Choroid plexus epithelial cell (primary cell): ENCODE data around the gene PTPRK.
A peak's percentile ranks its signal among the peaks of the same experiment; 100 is the strongest.

Experiments
- DNase-seq: peaks from one replicate; pipeline ENCODE4 v3.0.0-alpha.2; 2010; ENCODE audit warnings: low read depth
- H3K4me3 ChIP-seq: 2 replicates; pipeline ENCODE4 v1.5.1; 2011; ENCODE audit warnings: low read depth, mild to moderate bottlenecking, control low read depth, low read length, moderate library complexity
- CTCF ChIP-seq: conservative IDR thresholded peaks from 2 replicates; pipeline ENCODE4 v1.5.1; 2011; ENCODE audit warnings: low read depth, mild to moderate bottlenecking, control low read depth, inconsistent platforms, low read length, moderate library complexity

The PTPRK gene

GRCh38 chr6:128400875-128401274 lies 119.5 kb downstream of the PTPRK start:
- DNase-seq = no peak
- no peak for TF ChIP-seq CTCF
- H3K4me3 ChIP-seq = no peak overlapping the region

DNA sequence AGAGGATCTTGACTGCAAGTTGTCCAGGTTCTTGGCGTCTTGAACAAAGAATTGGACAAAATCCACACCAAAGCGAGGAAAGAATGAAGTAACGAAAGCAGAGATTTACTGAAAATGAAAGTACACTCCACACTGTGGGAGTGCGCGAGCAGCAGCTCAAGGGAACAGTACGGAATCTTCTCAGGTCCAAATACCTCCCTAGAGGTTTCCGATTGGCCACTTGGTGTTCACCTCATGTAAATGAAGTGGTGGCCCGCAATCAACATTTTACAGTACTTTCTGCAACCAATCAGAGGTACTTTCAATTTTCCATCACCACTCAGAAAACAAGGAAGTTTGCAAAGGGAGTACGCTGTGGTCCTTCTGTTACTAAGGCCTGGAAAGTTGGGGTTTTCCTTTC lies 122.4 kb downstream of the PTPRK start:
- no peak for TF ChIP-seq CTCF
- no peak overlapping the region for H3K4me3 ChIP-seq

DNA sequence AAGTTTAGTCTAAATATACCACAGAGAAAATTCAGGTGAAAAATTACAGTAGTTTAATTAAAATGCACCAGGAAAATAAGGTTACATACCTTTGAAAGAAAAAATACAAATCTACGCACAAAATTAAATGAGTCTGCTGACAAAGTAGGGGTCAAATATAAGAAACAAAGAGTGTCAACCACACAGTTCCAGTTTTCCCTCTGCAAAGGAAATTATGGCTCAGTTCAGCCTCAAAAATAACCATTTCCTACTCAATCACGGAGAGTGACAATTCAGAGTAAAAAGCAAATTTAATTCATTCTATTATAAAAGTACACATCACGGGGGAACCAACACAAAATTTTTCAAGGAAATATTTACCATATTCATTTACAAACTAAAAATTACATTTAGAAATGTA lies 124.8 kb downstream of the PTPRK start:
- DNase-seq = no peak
- TF ChIP-seq CTCF = no peak

More for the DNA sequence above, 122.4 kb downstream of the PTPRK start:
- DNase-seq = no peak

DNA sequence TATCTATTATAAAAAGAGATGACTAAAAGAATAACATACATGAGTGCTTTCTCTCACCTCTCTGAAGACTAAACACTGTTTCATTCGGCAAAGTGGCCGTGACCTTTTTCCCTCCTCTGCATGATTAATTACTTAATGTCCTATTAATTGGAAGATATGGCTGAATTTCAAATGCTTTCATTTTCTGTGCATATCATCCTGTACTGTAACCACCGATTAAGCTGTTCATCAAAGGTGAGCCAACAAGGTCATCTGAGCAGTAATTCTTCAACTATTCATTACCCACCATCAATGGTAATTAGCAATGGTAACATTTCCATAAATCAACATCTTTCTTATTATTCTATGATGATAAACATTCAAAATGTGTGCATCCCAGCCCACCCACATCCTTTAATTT lies 125.2 kb downstream of the PTPRK start:
- H3K4me3 ChIP-seq = no peak overlapping the region
- DNase-seq = no peak
- TF ChIP-seq CTCF = no peak

More for the DNA sequence above, 124.8 kb downstream of the PTPRK start:
- H3K4me3 ChIP-seq = no peak overlapping the region

DNA sequence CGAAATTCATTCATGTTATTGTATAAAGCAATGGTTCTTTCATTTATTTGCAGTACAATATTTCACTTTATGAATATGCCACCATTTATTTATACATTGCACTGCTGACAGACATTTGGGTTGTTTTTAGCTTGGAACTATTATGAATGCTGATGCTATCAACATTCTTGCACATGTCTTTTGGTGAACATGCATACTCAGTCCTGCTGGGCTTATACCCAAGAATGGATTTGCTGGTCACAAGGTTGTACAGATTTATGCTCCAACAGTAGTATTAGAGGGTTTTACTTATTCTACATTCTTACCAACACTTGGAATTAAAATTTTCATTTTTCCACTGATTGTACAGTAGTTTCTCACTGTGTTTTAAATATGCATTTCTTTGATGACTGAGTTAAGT lies 126.2 kb downstream of the PTPRK start:
- DNase-seq = peak; percentile 66
- no peak for TF ChIP-seq CTCF
- H3K4me3 ChIP-seq = no peak overlapping the region

DNA sequence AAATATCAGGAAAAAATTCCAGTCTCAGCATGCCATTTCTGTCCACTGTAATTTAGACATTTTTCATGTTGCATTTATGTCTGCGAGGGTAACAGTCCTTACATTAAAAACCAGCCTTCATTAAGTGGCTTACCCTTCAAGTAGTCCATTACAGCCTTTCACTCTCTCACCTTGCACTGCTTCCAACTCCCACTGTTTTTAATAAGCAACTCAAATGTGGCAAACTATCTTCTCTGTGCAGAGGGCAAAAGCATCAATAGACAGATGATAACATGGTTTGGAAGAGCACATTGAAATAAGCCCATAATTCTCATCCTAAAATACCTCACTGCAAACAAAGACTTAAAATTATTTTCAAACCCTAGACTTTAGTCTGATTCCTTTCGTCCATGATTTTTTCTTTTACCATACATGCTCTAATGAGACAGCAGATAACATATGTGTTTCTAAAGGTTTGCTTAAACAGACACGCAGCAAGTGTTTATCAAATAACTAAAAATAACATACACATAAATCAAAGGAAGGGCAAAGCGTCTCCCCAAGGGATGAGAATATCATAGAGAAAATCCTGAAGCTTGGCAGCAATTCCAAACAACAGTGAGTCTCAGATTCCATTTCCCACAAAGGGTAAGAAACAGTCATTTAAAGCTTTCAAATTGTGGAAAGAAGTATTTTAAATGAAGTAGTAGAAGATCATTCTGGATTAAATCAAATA lies 130.4 kb downstream of the PTPRK start:
- no peak overlapping the region for H3K4me3 ChIP-seq
- DNase-seq = no peak
- TF ChIP-seq CTCF = no peak

- no peak for DNase-seq
- no peak for TF ChIP-seq CTCF
- no peak overlapping the region for H3K4me3 ChIP-seq
Measured at GRCh38 chr6:128388380-128388779, 132.0 kb downstream of the PTPRK start.
